NCI-H2196 (cell line): ENCODE measurements around the gene LRRTM2.

Source experiments
- DNase-seq: peaks from one replicate; lab custom pipeline; 2025; ENCODE audit not compliant: unreplicated experiment; lab: John Stamatoyannopoulos, UW

Gene LRRTM2

DNA sequence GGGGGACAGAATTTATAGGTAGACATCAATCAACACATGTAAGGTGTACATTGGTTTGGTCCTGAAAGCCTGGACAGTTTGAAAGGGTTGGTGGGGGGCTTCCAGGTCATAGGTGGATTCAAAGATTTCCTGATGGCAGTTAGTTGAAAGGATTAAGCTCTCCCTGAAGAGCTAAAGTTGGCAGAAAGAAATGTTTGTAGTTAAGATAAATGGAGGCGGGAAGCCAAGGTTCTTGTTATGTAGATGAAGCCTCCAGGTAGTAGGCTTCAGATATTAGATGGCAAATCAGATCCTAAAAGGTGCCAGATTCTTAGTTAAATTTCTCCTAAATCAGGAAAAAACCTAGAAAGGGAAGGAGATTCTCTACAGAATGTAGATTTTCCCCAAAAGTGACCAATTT is 9.0 kb upstream of the LRRTM2 start:
- no peak for DNase-seq

DNA sequence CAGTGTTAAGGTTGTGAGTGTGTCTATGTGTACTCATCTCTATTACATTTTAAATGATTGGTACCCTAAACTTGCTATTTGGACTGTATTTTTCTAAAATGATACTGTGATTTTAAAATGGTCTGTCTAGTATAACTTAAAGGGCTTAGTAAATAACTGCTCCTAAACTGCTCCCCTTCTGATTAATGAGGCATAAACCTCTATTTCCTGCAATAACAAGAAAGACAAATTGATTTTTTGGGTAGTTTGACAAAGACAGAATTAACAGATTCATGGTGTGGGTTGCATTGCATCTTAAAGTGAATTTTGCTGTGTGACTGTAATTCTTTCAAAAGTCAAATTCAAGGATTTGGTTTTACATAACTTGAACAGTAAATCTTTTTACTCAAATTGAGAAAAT is 8.1 kb upstream of the LRRTM2 start:
- no peak for DNase-seq

DNA sequence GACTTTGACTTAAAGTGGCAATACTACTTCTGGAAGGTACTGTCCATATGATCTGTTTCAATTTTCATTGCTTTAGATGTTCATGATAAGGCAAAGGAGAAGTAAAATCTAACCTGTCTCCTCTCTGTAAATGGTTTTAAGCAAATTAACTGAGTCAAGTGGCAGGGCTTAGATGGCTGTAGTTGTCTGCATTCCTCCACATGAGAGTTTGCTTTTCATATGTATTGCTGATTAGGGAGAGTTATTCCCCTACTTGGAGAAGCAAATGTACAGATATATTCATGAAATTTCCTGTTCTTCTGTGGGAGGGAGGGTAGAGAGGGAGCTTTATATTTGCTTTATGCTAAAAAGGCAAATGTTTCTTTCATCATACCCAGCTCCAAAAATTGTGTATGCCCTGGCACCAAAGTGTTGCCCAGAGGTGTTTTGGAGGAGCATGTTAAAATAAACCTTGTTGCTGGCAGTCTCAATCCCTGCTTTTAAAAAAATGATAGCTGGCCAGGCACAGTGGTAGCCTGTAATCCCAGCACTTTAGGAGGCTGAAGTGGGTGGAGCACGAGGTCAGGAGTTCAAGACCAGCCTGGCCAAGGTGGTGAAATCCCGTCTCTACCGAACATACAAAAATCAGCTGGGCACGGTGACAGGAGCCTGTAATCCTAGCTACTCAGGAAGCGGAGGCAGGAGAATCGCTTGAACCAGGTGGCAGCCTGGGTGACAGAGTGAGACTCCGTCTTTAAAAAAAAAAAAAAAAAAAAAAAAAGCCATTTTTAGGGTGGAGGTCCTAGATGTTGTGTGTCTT is 3.5 kb upstream of the LRRTM2 start:
- DNase-seq = no peak

DNA sequence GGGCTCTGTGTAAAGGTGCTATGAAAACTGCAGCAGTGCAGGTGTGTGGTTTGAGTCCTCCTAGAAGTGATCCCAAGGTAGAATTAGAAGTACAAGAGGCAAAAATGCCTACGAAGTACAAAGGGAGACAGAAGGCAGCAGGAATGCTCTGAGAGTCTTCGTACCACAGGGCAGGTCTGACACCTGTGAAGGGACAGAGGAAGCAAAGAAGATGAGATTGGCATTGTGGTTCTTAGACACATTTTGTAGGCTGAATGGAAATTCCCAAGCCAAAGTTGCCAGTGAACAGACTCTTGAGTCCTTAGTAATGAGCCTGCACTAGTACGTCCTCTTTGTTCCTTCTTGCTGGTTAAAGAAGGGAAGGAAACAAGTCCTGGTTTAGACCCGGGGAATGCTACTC is 1.7 kb upstream of the LRRTM2 start:
- no peak for DNase-seq

DNA sequence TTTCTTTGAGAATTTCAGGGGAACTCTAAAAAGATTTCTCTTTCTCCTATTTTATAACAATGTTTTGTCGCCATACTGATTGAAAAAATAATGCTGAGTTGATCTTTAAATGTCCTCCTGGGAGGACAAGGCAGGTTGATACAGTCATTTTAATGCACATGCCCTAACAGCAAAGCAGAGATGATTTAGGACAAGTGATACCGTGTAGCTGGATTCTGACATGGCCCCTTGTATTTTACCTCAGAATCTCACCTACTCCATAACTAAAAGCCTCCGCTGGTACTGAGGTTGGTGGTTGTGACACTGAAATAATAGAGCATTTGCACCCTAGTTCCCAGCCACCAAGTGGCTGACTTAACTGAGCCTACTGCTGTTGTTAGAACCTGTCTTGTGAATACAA is 811 bp upstream of the LRRTM2 start:
- DNase-seq = no peak

DNA sequence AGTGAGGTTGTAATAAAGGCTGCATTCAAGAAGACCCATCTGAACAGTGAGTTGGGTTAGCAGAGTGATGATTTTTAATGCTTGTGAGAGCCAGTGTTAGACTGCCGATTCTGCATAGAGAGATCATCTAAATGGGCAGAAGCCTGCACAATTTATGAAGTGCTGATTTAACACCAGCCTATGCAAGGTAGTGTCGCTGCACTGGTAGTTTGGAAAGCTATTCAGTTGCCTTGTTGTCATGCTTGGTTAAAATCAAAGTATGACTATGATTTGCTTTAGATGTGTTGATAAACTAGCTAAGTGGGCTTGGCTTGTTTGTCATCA is 379 bp upstream of the LRRTM2 start:
- DNase-seq = no peak

DNA sequence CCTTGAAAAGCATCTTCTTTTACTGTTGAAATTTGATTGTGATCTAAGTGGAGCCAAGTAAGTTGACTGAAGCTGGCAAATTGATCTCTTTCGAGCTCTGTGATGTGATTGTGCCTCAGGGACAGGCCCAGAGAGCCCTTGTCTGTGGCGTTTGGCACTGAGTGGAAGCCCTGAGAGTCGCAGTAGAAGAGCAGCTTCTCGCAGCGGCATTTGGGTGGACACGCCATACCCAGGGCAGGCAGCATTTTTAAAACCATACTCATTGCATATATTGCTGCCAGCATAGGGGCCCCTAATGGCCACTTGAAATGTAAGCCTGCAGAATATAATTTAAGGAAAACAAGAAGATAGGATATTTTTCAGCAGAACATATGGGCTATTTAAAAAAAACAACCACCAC is 894 bp downstream of the LRRTM2 start:
- DNase-seq = no peak

DNA sequence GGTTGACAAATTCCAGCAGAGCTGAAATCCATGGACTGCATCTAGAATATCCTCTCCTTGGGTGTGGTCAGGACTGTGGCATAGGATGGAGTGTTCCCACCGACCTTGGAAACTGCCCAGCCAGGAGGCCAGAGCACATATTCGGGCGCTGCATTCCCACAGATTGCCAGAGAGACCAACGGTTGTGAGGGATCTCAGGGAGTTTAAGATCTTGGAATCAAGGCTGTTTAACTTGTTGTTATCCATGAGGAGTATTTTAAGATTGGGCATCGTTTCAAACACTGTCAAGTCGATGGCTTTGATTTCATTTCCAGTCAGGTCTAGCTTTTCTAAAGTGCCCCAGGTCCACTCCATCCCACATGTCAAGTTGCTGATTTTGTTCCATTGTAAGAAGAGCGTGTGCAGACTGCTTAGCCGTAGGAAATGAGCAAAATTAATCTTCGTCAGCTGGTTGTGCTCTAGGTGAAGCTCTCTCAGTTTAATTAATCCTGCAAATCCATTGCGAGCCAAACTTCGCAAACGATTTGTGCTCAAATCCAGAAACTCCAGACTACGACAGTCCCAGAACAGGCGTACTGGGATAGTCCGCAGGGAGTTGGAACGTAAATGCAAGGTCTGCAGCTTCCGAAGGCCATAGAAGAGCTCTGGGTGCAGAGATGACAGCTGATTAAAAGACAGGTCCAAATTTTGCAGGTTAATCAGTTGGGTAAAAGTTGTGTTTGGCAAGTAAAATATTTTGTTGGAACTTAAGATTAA is 1.5 kb downstream of the LRRTM2 start:
- no peak for DNase-seq

DNA sequence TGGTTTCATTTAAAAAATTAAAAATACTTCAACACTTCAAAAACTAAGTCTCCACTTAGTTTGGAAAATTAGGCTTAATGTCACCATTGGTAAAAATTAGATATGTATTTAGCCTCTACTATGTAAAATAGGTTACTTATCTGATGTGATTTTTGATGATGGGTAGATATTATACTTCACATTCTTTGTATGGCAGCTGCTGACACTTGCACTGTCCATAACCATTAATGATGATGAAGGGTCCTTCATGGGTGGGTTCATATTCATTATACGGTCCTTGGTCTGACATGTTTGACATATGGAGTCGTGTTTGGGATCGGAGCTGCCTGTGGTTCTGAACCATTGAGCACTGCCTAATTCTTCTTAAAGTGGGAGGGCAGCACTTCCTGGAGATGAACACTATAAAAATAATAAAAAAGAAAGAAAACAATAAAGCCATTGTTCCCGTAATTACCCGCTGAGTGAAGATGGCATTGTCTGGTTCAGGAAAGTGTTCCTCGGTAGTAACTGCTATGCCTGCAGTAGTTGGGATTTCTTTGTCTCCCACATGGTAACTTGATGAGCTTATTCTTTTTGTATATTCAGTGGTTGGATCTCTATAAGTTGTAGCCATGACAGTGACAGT is 2.2 kb downstream of the LRRTM2 start:
- DNase-seq = no peak

DNA sequence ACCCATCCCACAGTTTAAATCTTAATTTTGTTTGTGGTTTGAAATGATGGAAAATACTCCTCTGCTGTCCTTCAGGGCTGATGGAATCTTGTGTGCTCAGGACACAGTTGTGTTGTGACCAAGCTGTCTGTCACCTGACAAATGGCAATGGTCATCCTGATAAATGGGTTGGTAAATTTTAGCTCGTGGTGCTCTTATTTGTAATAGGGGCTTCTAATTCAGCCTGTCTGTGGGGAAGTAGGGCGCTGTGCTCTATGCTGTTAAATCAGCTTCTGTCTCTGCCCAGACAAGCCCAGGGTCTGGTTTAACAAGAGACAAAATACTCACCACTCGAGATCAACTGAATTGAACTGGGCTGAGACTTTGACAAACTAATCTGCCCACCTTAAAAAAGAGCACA is 4.5 kb downstream of the LRRTM2 start:
- no peak for DNase-seq

DNA sequence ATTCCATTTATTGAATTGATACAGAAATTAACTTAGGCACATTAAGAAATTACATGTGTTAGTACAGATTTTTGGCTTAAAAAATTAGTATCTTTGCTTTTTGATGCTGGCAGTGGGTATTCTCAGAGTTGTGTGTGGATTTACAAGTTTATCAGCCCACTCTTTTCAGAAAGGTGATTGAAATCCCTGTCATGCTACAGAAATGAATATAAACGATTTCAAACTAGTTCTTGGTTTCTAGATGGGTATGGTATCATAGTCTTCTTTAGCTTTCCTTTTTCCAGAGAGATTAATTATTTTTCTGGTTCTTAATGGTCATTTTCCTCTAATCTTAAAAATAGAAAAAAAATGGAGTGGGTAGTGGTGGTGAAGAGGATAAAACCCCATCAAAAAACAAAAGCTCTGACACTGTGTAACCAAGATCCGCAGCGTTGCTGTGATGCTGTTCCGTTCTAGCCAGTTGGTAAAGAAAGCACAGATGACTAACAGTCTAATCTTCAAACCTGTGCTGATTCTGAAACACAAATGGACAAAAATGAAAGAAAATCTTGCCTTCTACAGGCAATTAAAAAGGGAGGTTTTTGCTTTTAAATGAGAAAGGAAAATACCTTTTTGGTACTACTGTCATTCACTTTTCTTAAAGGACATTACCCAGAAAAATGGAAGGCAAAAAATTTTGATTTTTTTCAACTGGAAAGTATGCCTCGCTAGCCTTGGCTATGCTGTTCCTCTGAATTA is 5.2 kb downstream of the LRRTM2 start:
- DNase-seq = no peak

DNA sequence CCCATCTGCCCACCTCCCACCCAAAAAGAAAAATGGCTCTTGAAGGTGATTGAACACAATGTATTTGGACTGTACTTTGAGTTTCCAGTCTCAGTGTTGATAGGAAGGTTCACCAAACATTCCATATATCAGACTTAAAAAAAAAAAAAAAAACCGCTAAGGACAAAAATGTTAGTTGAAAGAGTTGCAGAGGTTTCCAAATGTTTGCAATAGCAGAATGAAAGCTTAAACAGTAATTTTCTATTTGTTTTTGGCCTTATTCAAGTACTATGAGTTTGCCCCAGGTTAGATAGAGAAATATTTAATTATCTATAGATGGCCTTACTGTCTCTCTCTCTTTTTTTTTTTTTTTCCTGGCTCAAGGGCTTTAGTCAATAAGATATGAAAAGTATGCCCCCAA is 6.1 kb downstream of the LRRTM2 start:
- DNase-seq = no peak

DNA sequence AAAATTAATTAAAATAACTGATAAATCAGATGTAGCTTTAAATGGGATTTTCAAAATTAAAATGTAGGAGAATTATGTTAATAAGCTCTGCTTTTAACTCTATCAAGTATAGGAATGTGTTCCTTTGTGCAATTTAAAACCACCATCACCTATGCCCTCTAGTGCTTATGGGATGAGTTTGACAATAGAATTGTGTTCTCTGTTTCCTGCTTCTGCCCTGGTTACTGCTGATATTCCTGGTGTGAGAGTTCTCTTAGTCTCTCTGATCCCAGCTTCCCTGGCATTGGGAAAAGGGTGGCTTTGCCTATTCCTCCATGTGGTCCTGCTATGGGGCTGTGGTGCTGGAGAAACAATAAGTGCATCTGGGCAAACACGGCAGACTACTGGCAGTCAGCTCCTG is 8.1 kb downstream of the LRRTM2 start:
- DNase-seq = no peak

DNA sequence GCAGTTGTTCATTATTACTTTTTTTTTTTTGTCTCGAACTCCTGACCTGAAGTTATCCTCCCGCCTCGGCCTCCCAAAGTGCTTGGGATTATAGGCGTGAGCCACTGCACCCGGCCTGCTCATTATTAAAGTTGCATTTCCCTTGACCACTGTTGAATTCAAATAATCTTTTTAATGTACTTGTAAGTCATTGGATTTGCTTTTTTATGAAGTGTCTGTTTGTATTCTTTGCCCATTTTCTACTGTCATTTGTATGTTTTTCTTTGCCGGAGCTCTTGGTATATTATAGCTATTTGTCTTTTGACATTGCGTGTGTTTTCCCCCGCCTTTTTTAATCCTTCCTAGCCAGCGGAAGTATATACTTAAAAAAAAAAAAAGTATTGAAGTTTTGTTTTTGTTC is 22.0 kb downstream of the LRRTM2 start:
- DNase-seq = no peak

DNA sequence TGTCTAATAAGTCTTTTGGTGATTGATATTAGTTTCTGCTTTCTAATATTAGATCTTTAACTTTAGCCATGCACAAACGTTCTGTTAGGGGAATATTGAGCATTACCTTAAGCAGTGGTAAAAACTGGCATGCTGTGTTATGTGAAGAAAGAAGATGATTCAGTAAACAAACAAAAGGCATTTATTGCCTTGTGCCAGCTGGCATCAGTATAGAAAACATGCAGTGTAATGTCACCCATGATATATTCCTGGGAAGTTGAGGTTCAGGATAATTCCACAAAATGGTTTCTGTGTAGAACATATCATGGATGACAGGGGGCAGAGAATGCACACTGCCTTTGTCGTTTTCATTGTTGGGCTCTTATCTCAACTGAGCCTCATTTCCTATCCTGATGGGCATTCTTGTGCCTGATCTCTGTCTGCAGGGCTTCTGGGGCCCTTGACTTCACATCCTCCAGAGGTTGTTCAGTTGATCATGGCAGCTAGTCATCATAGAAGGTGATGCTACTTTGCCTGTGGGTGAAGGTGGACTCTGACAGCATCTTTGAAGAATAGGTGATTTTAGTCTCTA is 24.2 kb downstream of the LRRTM2 start:
- DNase-seq = no peak

DNA sequence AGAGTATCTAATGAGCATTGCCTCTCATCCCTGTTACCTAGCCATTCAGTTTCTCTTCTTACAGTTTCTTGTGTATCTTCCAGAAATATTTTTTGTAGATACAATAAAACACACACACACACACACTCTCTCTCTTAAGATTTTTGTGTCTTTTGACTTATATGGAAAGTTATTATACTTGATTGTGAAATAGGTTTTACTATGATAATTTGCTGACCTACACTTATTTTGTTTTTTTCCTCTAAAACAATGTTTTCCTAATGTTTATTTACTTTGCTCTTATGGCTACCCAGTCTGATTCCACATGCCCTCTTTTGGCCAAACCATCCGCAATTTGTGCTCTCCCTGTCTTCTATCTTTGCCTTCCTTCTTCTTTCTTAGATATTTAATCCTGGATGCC is 25.3 kb downstream of the LRRTM2 start:
- DNase-seq = no peak

DNA sequence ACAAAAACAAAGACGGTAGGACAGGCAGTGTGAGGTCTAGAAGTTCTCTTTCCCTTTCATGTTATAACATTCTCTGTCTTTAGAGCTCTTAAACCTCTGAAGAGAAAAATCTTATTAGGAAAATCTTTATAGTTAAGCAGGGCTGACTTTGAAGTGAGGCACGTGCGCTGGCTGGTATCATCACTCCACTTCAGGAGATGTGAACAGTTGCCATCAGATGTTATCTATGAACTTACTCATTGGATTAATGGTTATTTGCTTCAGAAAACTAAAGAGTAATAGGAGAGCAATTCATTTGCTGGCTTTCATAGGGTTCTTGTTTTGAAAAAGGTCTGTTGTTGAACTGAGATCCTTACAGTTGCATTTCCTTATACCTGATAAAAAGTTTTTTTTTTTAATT is 25.7 kb downstream of the LRRTM2 start:
- peak; percentile 27 for DNase-seq

DNA sequence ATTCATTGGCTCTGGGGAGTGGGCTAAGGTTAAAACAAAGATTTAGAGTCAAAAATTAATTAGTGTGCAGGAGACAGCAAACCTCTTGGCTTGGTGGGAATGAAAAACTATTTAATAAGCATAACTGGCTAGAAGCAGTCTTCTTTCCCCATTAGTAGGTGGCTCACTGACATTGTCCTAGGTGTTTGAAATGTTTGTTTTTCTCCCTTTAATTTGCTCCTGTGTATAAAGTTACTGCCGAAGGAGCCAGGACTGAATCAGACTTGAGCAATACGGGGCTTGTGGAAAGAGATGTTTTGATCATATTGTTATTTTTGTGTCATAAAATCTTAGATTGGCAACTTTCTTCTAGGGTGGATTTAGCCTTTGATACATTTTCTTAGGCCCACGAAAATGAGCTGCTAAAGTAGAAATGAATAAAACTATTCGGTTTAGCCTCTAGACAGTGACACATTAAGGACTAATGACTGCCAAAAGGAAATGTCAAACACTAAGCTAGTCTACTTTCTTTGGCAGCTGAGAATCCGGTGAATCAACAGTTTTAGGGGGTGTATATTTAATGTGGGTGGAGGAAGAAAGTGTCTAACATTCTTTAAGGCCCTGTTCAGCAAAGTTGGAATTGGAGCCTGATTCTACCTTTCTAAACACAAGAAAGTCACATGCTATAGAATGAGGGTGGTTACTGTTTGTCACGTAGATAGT is 30.2 kb downstream of the LRRTM2 start:
- DNase-seq = no peak

DNA sequence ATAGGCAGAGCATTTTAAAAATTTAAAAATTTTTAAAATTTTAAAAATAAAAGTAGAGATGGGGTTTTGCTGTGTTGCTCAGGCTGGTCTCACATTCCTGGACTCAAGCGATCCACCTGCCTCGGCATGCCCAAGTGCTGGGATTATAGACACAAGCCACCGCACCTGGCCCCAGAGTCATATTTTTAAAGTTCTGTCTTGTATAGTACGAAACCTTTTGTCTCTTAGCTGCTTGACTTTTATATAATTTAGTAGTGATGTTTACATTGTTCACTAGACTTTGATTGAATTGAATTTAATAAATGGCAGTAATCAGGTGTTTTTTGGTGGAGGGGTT is 31.0 kb downstream of the LRRTM2 start:
- DNase-seq = no peak

DNA sequence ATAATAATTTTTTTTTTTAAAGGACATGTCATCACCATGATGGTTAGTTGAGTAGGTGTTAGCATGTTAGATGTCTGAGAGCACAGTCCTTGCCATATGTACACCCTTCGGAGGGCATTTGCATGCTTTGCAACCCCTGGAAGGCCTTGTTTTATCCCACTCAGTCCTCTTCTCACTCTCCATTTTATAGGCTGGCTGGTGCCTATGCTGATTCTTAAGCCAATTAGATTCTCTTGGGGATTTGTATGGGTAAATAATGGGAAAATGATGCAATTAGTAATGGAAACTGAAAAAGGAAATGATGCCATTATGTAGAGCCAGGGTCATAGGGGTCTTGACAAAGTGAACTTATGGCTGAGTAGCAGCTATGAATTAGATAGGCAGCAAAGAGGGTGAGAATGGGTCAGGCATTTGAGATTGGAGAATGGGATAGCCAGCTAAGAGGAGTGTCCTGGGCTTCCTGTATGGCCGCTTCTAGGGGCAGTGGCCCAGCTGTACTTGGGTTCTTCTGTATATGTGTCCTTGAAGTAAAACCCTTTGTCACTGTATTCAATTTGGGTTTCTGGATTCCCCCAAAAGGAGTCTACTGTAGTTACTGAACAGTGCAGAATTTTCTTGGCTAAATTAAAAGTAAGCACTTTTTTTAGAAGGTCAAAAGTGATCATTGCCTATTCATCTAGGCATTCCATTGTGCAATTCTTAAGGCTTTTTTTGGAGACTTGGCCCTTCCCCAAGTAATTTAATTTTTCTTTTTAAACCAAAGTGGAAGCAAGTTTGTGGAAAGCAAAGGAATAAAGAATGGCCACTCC is 31.6 kb downstream of the LRRTM2 start:
- no peak for DNase-seq
